HG03135 (cell line): ENCODE results near the gene PAOX.
"Not testable (repeated sequence)": the region's sequence is repeated elsewhere in the genome, so short reads cannot be mapped to it uniquely, and the experiment has no call there.

Source experiments
- ATAC-seq: cut with Tn5 transposase; IDR thresholded peaks from one replicate; pipeline ENCODE4 v1.9.1; 2021; ENCODE audit warnings: mild to moderate bottlenecking, moderate library complexity; ENCODE audit not compliant: unreplicated experiment

The PAOX gene

DNA sequence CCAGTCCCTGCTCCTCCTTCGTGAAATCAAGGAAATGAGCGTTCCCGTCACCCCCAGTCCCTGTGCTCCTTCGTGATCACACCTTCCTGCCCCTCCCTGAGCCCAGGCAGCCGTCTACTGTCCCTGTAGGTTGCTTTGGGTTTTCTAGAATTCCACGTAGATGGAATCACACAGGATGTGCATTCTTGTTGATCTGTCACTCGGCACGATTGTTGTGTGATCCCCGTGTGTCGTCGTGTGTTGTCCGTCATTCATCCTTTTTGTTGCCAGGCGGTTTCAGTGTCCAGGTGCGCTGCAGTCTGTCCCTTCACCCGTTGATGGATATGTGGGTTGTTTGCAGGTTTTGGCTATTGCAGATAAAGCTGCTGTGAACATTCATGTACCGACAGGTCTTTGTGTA is 24.3 kb downstream of the PAOX start:
- no peak for ATAC-seq

DNA sequence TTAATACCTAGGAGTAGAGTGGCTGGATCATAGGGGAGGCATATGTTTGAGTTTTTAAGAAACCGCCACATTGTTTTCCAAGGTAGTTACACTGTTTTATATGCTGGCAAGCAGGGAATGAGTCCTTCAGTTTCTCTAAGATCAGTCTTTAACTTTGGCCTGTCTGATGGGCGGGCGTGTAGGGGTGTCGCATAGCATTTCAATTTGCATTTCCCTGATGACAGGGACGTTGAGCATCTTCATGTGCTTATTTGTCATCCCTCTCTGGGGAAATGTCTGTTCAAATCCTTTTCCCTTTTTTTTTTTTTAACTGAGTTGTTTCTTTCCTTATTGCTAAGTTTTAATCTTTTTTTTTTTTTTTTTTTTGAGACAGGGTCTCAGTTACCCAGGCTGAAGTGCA is 24.7 kb downstream of the PAOX start:
- no peak for ATAC-seq

DNA sequence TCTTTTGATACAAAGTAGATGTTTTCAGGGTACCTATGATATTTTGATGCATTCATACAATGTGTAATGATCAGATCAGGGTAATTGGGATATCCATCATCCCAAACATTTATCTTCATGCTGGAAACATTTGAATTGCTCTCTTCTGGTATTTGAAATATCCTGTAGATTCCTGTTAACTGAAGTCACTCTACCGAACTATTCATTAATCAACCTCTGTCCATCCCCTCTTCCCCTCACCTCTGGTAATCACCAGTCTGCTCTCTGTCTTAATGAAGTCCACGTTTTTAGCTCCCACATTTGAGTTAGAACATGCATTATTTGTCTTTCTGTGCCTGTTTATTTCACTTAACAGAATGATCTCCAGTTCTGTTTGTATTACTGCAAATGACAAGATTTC is 26.2 kb downstream of the PAOX start:
- ATAC-seq: no peak

- no peak for ATAC-seq
Measured at GRCh38 chr10:133405844-133406527, 26.9 kb downstream of the PAOX start.

- ATAC-seq: no peak
Measured at GRCh38 chr10:133411523-133412380, 32.7 kb downstream of the PAOX start.

GRCh38 chr10:133412381-133412711 is 33.3 kb downstream of the PAOX start:
- no peak for ATAC-seq

- not testable (repeated sequence) for ATAC-seq
Measured at GRCh38 chr10:133414401-133414800, 35.3 kb downstream of the PAOX start.

GRCh38 chr10:133415752-133416151 is 36.7 kb downstream of the PAOX start:
- ATAC-seq: no peak

- ATAC-seq: no peak
Measured at GRCh38 chr10:133418289-133418993, 39.4 kb downstream of the PAOX start.

DNA sequence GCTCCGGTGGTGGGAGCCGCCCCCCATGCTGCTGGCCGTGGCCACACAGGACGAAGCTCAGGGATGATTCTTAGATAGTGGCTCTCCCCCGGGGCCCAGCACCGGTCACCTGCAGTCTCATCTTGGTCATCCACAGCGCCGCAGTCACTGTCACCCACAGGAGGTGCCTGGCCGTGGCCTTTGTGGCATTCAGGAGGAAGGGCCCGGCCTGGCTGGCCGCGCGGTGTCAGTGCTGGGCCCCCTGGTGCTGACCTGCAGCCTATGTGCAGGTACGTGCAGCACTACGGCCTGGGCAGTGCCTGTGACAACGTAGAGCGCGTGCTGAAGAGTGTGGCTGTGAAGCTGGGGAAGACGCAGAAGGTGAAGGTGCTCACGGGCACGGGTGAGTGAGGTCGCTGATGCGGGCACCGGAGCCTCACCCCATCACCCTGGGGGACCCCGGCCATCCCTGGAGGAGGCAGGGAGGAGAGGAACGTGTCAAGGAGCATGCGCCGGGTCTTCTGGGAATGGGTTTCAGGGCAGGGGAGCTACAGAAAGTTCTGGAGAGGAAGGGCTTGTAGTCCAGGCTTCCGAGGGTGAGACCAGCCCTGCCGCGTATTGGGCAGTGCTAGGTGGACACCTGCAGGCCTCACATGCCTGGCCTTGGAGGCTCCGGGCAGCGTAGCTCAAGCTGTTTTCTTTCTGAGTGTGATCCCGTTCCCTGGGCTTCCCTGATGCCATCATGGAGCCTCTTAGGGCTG is 40.3 kb downstream of the PAOX start:
- no peak for ATAC-seq

- ATAC-seq: no peak
Measured at GRCh38 chr10:133420028-133420427, 41.0 kb downstream of the PAOX start.

- no peak for ATAC-seq
Measured at GRCh38 chr10:133420579-133420978, 41.5 kb downstream of the PAOX start.

DNA sequence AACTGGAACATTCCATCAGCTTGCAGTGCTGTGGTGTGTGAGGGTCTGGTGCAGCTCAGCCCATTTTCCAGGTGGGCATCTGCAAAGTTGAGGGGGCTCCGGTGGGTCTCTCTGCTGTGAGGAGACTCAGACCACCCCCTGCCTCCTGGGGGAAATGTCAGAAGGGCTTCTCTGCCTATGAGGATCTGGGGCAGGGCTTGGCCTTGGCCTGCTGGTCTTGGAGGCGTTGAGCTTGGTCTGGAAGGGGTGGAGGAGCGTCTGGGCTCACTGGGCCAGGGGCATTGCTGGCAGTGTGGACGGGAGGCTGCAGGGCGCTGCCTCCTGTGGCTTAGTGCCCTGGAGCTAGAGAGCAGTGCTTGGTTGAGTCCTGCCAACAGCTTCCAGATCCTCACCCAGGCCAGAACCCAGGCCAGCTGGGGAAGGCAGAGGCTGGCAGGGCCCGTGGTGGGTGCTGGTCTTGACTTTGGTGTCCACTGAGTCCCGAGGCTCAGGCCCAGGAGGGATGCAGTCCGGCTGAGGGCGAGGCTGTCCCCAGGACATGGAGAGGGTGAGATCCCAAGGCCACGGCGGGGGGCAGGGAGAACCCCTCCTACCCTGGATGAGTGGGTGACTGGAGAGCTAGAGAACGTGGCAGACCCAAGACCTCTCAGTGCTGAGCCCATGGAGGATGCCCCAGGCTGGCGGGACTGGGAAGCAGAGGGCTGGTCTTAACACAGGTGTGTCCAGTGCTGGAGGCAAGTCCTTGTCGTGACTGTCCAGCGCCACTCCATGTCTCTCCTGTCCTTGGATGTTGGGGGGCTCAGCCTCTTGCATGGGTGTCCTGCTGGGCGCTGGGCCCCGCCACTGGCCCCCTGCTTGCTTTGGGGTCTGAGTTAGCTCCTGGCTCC is 42.5 kb downstream of the PAOX start:
- no peak for ATAC-seq

- no peak for ATAC-seq
Measured at GRCh38 chr10:133422223-133422806, 43.3 kb downstream of the PAOX start.

GRCh38 chr10:133422807-133423771 is 44.0 kb downstream of the PAOX start:
- ATAC-seq: no peak

DNA sequence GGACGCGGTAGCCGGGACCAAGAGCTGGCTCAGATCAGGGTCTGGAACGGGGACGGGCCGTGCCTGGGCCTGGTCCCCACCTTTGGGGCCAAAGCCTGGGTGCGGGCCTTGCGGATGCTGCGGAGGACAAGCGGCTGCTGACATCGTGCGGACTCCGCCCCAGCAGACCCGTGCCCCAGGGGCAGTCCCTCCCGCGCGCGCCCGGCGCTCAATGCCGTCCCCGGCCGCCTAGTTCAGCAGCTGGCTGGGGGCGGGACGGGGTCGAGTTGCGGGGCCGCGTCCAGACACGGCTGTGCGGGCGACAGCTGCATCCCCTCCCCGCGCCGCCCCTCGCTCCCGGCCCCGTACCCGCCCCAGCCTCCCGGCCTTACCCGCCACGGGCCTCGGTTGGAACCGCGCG is 45.0 kb downstream of the PAOX start:
- not testable (repeated sequence) for ATAC-seq

- not testable (repeated sequence) for ATAC-seq
Measured at GRCh38 chr10:133424601-133425000, 45.5 kb downstream of the PAOX start, which contains the start of gene SPRN. Gene SPRN, minus strand, starts transcription at chr10:133424625. Its CDS starts 944 bp downstream, at chr10:133423681.

DNA sequence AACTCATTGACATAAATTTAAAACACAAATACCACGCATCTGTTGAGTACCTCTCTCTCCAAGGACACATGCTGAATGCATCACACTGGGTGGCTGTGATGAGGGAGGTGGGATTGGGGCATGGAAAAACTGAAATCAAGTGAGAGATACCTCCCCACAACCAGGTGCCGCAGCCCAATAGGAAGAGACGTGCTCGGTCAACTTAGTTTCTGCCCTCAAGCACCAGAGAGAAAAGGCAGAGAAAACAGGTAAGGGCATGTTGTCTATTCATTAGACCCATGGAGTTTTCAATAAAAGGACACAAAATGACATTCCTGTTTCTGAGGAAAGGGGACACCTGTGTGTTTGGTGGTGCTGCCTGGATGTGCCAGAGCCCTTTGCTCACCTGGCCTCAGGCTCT is 50.5 kb downstream of the PAOX start:
- not testable (repeated sequence) for ATAC-seq
